Measurements from ENCODE around the gene STRN3. TPM values are rescaled to one million over a fixed set of nuclear protein-coding genes. Genes with fewer than 3 reads are reported as not detected.

STRN3 gene
- total RNA-seq, 1 experiment from 2014 or later, result 52.1 TPM

DNA sequence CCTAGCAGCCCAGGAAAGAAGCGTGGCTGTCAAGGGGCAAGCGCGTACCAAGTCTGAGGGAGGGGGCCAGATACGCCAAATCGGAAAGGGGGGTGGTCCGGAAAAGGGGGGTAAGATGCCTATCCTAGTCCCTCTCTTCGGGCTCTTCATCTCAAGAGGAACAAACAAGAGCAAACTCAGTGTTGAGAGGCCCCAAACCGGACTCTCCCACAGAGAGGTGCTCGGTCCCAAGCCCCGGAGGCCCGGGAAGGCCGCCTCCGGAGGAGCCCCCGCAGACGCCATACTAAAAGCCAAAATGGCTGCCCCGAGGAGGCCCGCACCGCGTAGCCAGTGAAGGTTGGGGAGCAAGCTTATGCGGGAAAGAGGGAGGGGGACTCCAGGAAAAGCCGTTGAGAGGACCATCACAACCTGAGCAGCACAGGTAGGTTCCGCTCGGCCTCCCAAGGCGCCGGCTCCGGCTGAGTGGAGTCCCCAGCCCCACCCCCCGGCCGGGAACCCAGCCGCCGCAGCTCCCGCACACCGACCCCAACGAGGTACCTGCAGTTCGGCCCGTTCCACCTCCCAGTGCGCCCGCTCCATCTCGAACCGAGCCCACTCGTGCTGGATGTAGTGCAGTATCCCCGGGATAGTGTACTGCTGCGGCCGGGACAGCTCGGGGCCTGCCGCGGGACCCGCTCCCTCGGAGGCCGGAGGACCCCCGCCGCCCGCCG lies 657 bp downstream of the STRN3 start, which contains the start of gene AP4S1:
Gene AP4S1 (plus strand): TSS at position 283 of the 710 bp plus-strand sequence. CDS start 40,548 bp downstream, outside the sequence.
- H3K79me2 ChIP-seq (ENCODE audit: insufficient read depth, low read length), result peaks cover 22% of the 10 kb centered on the region; the same call in 1 of the 2 replicates
- H4K5ac ChIP-seq (ENCODE audit: insufficient read length, low read depth, low read length), result peak within 1 kb of the TSS; percentile 39
- H2BK20ac ChIP-seq (ENCODE audit: low read depth, low read length, poor library complexity, severe bottlenecking), result no peak within 1 kb of the TSS
- H3K4me3 Mint-ChIP-seq, result peak within 1 kb of the TSS; percentile 74 to 91
- peak within 1 kb of the TSS; percentile 93 to 99 (median 97) for H3K27ac Mint-ChIP-seq
- H3K79me1 ChIP-seq (ENCODE audit: insufficient read depth, low read depth, low read length, poor library complexity, severe bottlenecking), result peaks cover 6% of the 10 kb centered on the region
- peak within 1 kb of the TSS; percentile 99 for H3K14ac ChIP-seq (ENCODE audit: insufficient read depth, low read length)
- TF ChIP-seq, protein P1, sequence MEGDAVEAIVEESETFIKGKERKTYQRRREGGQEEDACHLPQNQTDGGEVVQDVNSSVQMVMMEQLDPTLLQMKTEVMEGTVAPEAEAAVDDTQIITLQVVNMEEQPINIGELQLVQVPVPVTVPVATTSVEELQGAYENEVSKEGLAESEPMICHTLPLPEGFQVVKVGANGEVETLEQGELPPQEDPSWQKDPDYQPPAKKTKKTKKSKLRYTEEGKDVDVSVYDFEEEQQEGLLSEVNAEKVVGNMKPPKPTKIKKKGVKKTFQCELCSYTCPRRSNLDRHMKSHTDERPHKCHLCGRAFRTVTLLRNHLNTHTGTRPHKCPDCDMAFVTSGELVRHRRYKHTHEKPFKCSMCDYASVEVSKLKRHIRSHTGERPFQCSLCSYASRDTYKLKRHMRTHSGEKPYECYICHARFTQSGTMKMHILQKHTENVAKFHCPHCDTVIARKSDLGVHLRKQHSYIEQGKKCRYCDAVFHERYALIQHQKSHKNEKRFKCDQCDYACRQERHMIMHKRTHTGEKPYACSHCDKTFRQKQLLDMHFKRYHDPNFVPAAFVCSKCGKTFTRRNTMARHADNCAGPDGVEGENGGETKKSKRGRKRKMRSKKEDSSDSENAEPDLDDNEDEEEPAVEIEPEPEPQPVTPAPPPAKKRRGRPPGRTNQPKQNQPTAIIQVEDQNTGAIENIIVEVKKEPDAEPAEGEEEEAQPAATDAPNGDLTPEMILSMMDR (conservative IDR thresholded peaks at IDR 0.05), result no peak
- peaks cover 12% of the 10 kb centered on the region for H3K23me2 ChIP-seq (ENCODE audit: insufficient read length, low read depth, low read length, poor library complexity, severe bottlenecking)
- no peaks in the 10 kb centered on the region for H3K27me3 Mint-ChIP-seq (ENCODE audit: low read depth)
- no peak within 1 kb of the TSS for H4K8ac ChIP-seq (replicated peaks; ENCODE audit: insufficient read length, low read depth, low read length)
- peak within 1 kb of the TSS; percentile 94 for H3K4me2 ChIP-seq (ENCODE audit: insufficient read depth, insufficient read length, low read length)
- H2AK5ac ChIP-seq (ENCODE audit: insufficient read length, low read length), result no peak within 1 kb of the TSS
- H2BK5ac ChIP-seq (ENCODE audit: insufficient read length, low read length), result peak within 1 kb of the TSS; percentile 76
- peaks cover 9 to 20% (median 15%) of the 10 kb centered on the region in 3 experiments; a peak in 6 of 7 replicates for H3K36me3 Mint-ChIP-seq (ENCODE audit: insufficient read depth in 1 of 3, low read depth in 3 of 3)
- H3K27me3 ChIP-seq (ENCODE audit: insufficient read depth, low read length), result no peaks in the 10 kb centered on the region
- no peaks in the 10 kb centered on the region for H3K9me3 ChIP-seq (ENCODE audit: control insufficient read depth, low read depth, low read length)
- peak within 1 kb of the TSS; percentile 22 for H4K91ac ChIP-seq (ENCODE audit: insufficient read length, low read depth, low read length)
- H3T11ph ChIP-seq (ENCODE audit: low read length), result no peak within 1 kb of the TSS
- peak; percentile 49 for DNase-seq
- no CpG with 5 or more reads among the region's 53 CpGs for WGBS (ENCODE audit: extremely low coverage, insufficient read length, low lambda C conversion rate)
- H3K27ac ChIP-seq (ENCODE audit: insufficient read length, low read depth, low read length), result peak within 1 kb of the TSS; percentile 29
- no peak within 1 kb of the TSS for H2BK12ac ChIP-seq (ENCODE audit: insufficient read length, low read depth, low read length)
- no peaks in the 10 kb centered on the region; a peak in 1 of 5 replicates for H3K9me3 Mint-ChIP-seq
- H2BK15ac ChIP-seq (ENCODE audit: low read depth, low read length), result no peak within 1 kb of the TSS
- H3K4me1 ChIP-seq (ENCODE audit: insufficient read depth, low read length), result no peaks in the 10 kb centered on the region
- H4K20me1 ChIP-seq (ENCODE audit: control insufficient read depth, insufficient read depth, insufficient read length), result no peaks in the 10 kb centered on the region
- H2AFZ ChIP-seq (ENCODE audit: low read length), result no peak within 1 kb of the TSS
- H2BK120ac ChIP-seq (ENCODE audit: low read depth, low read length, poor library complexity, severe bottlenecking), result no peak within 1 kb of the TSS
- peak within 1 kb of the TSS; percentile 99 for H3K18ac ChIP-seq (ENCODE audit: insufficient read length, low read depth, low read length)
- peaks cover 19 to 39% of the 10 kb centered on the region in 2 experiments for H3K4me1 Mint-ChIP-seq
- H3K4ac ChIP-seq (ENCODE audit: low read depth, low read length), result no peak within 1 kb of the TSS; the same call in 1 of the 2 replicates
- H3K9ac ChIP-seq (ENCODE audit: extremely low read depth, insufficient read length, low read length), result peak within 1 kb of the TSS; percentile 93
- H3K23ac ChIP-seq (ENCODE audit: insufficient read length, low read depth, low read length), result no peak within 1 kb of the TSS
- H3K56ac ChIP-seq (ENCODE audit: insufficient read length, low read depth, low read length), result no peak within 1 kb of the TSS

Data from H9 (cell line).